ENCODE data around the gene PROCA1.

PROCA1 gene

GRCh38 chr17:28716740-28717577 lies 5.3 kb upstream of the PROCA1 start:
- Histone ChIP-seq H3K79me2 (ENCODE audit: insufficient read depth, low read length) (peaks cover 22% of the 10 kb centered on the region), H3K36me3 (ENCODE audit: insufficient read depth, low read length) (peaks cover 13% of the 10 kb centered on the region; the same call in 1 of the 2 replicates), H2AFZ (ENCODE audit: low read length) (no peak overlapping the region), H3K9me2 (replicated peaks; ENCODE audit: low read depth, low read length) (no peaks in the 10 kb centered on the region), H3K27me3 (ENCODE audit: insufficient read depth, low read length, poor library complexity, severe bottlenecking) (peaks cover 6% of the 10 kb centered on the region), H3K9ac (ENCODE audit: low read depth, low read length, poor library complexity, severe bottlenecking) (no peak overlapping the region), H3F3A (ENCODE audit: low read depth) (no peaks in the 10 kb centered on the region), H3K4me2 (ENCODE audit: low read depth, low read length, poor library complexity, severe bottlenecking) (no peak overlapping the region), H3K4me3 (ENCODE audit: low read length, poor library complexity, severe bottlenecking) (no peak overlapping the region), H3K4me1 (ENCODE audit: insufficient read depth, low read length, poor library complexity, severe bottlenecking) (peaks cover 17% of the 10 kb centered on the region), H3K9me3 (ENCODE audit: insufficient read depth, low read depth, low read length) (no peaks in the 10 kb centered on the region), H4K20me1 (ENCODE audit: insufficient read depth, low read length, poor library complexity, severe bottlenecking) (peaks cover 20% of the 10 kb centered on the region)
- TF ChIP-seq, protein P1, sequence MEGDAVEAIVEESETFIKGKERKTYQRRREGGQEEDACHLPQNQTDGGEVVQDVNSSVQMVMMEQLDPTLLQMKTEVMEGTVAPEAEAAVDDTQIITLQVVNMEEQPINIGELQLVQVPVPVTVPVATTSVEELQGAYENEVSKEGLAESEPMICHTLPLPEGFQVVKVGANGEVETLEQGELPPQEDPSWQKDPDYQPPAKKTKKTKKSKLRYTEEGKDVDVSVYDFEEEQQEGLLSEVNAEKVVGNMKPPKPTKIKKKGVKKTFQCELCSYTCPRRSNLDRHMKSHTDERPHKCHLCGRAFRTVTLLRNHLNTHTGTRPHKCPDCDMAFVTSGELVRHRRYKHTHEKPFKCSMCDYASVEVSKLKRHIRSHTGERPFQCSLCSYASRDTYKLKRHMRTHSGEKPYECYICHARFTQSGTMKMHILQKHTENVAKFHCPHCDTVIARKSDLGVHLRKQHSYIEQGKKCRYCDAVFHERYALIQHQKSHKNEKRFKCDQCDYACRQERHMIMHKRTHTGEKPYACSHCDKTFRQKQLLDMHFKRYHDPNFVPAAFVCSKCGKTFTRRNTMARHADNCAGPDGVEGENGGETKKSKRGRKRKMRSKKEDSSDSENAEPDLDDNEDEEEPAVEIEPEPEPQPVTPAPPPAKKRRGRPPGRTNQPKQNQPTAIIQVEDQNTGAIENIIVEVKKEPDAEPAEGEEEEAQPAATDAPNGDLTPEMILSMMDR (conservative IDR thresholded peaks at IDR 0.05; ENCODE audit: low read length), result no peak
- no peak for TF ChIP-seq EZH2phosphoT487 (IDR thresholded peaks at IDR 0.05; ENCODE audit: borderline replicate concordance)

- peaks cover 10% of the 10 kb centered on the region for H3K79me2 ChIP-seq (ENCODE audit: insufficient read depth, low read length)
- peaks cover 2% of the 10 kb centered on the region for H4K20me1 ChIP-seq (ENCODE audit: insufficient read depth, low read length, poor library complexity, severe bottlenecking)
- H3K9ac ChIP-seq (ENCODE audit: low read depth, low read length, poor library complexity, severe bottlenecking), result no peak overlapping the region
- no peak overlapping the region for H2AFZ ChIP-seq (ENCODE audit: low read length)
- no peaks in the 10 kb centered on the region for H3K9me3 ChIP-seq (ENCODE audit: insufficient read depth, low read depth, low read length)
- no peaks in the 10 kb centered on the region for H3K36me3 ChIP-seq (ENCODE audit: insufficient read depth, low read length)
- H3K27me3 ChIP-seq (ENCODE audit: insufficient read depth, low read length, poor library complexity, severe bottlenecking), result peaks cover 2% of the 10 kb centered on the region
- H3F3A ChIP-seq (ENCODE audit: low read depth), result 0 out of 2 replicates have a peak, but pooled peaks cover 3% of the 10 kb centered on the region
- H3K4me3 ChIP-seq (ENCODE audit: low read length, poor library complexity, severe bottlenecking), result no peak overlapping the region
- no peak overlapping the region for H3K4me2 ChIP-seq (ENCODE audit: low read depth, low read length, poor library complexity, severe bottlenecking)
- TF ChIP-seq, protein P1 (conservative IDR thresholded peaks at IDR 0.05; ENCODE audit: low read length), result no peak
- no peak for TF ChIP-seq EZH2phosphoT487 (IDR thresholded peaks at IDR 0.05; ENCODE audit: borderline replicate concordance)
- peaks cover 8% of the 10 kb centered on the region for H3K4me1 ChIP-seq (ENCODE audit: insufficient read depth, low read length, poor library complexity, severe bottlenecking)
- no peaks in the 10 kb centered on the region for H3K9me2 ChIP-seq (replicated peaks; ENCODE audit: low read depth, low read length)
These were observed 3.5 kb upstream of the PROCA1 start for GRCh38 chr17:28715217-28715616.

GRCh38 chr17:28714281-28714680 lies 2.6 kb upstream of the PROCA1 start:
- Histone ChIP-seq H2AFZ (ENCODE audit: low read length) (no peak overlapping the region), H3K4me3 (ENCODE audit: low read length, poor library complexity, severe bottlenecking) (no peak overlapping the region), H3F3A (ENCODE audit: low read depth) (0 out of 2 replicates have a peak, but pooled peaks cover 3% of the 10 kb centered on the region), H3K79me2 (ENCODE audit: insufficient read depth, low read length) (peaks cover 15% of the 10 kb centered on the region; the same call in 1 of the 2 replicates), H3K4me1 (ENCODE audit: insufficient read depth, low read length, poor library complexity, severe bottlenecking) (peaks cover 8% of the 10 kb centered on the region), H4K20me1 (ENCODE audit: insufficient read depth, low read length, poor library complexity, severe bottlenecking) (no peaks in the 10 kb centered on the region), H3K36me3 (ENCODE audit: insufficient read depth, low read length) (no peaks in the 10 kb centered on the region), H3K27me3 (ENCODE audit: insufficient read depth, low read length, poor library complexity, severe bottlenecking) (no peaks in the 10 kb centered on the region), H3K4me2 (ENCODE audit: low read depth, low read length, poor library complexity, severe bottlenecking) (no peak overlapping the region), H3K9me3 (ENCODE audit: insufficient read depth, low read depth, low read length) (no peaks in the 10 kb centered on the region), H3K9me2 (replicated peaks; ENCODE audit: low read depth, low read length) (no peaks in the 10 kb centered on the region), H3K9ac (ENCODE audit: low read depth, low read length, poor library complexity, severe bottlenecking) (no peak overlapping the region)
- TF ChIP-seq EZH2phosphoT487 (IDR thresholded peaks at IDR 0.05; ENCODE audit: borderline replicate concordance), result no peak
- TF ChIP-seq, protein P1 (conservative IDR thresholded peaks at IDR 0.05; ENCODE audit: low read length), result 0 out of 2 replicates have a peak, but pooled peaks have one; percentile 20

All from Loucy (cell line).